RWPE1 (cell line): ENCODE results near the gene ACYP2.

Experiments used
- CTCF ChIA-PET: fragments of 350-600 bp; sonication (Branson Sonifier 250); formaldehyde crosslinking; extraction: SDS; loops from one replicate; lab custom pipeline; 2021; lab: Yijun Ruan, JAX
- POLR2A ChIA-PET: fragments of 400-600 bp; formaldehyde crosslinking; extraction: SDS; loops from one replicate; lab custom pipeline; 2020; ENCODE audit warnings: antibody characterized with exemption; ENCODE audit not compliant: low non-redundant PET; lab: Yijun Ruan, JAX
- DNase-seq: peaks from one replicate; pipeline ENCODE4 v3.0.0; 2012; ENCODE audit warnings: low spot score
- H3K27ac ChIP-seq: fragments of 450-650 bp; 2 replicates; pipeline ENCODE4 v1.5.1; 2017
- TF ChIP-seq, protein P1 (sequence below): fragments of 450-650 bp; conservative IDR thresholded peaks from 2 replicates; pipeline ENCODE4 v1.5.1; 2017; ENCODE audit warnings: low read depth, mild to moderate bottlenecking

The ACYP2 gene

DNA sequence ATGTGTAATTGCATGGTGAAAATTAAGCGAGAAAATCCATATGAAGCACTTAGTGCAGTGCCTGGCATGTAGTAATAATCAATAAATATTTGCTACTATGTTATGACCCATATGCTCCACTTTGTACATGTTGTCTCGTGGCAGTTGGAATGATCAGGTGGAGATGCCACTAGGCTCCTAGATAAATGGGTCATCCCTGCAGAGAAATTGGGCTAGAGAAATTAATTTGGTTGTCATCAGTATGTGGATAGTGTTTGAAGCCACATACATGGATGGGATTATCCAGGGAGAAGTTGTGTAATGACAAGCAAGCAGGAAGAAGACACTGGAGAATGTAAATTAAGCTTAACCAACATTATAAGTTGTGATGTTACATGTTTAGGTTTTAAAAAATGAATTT lies 33.0 kb downstream of the ACYP2 start:
- CTCF ChIA-PET = no interaction called here
- no peak for DNase-seq
- H3K27ac ChIP-seq = no peak overlapping the region
- TF ChIP-seq, protein P1, sequence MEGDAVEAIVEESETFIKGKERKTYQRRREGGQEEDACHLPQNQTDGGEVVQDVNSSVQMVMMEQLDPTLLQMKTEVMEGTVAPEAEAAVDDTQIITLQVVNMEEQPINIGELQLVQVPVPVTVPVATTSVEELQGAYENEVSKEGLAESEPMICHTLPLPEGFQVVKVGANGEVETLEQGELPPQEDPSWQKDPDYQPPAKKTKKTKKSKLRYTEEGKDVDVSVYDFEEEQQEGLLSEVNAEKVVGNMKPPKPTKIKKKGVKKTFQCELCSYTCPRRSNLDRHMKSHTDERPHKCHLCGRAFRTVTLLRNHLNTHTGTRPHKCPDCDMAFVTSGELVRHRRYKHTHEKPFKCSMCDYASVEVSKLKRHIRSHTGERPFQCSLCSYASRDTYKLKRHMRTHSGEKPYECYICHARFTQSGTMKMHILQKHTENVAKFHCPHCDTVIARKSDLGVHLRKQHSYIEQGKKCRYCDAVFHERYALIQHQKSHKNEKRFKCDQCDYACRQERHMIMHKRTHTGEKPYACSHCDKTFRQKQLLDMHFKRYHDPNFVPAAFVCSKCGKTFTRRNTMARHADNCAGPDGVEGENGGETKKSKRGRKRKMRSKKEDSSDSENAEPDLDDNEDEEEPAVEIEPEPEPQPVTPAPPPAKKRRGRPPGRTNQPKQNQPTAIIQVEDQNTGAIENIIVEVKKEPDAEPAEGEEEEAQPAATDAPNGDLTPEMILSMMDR = no peak
- POLR2A ChIA-PET = no interaction called here

DNA sequence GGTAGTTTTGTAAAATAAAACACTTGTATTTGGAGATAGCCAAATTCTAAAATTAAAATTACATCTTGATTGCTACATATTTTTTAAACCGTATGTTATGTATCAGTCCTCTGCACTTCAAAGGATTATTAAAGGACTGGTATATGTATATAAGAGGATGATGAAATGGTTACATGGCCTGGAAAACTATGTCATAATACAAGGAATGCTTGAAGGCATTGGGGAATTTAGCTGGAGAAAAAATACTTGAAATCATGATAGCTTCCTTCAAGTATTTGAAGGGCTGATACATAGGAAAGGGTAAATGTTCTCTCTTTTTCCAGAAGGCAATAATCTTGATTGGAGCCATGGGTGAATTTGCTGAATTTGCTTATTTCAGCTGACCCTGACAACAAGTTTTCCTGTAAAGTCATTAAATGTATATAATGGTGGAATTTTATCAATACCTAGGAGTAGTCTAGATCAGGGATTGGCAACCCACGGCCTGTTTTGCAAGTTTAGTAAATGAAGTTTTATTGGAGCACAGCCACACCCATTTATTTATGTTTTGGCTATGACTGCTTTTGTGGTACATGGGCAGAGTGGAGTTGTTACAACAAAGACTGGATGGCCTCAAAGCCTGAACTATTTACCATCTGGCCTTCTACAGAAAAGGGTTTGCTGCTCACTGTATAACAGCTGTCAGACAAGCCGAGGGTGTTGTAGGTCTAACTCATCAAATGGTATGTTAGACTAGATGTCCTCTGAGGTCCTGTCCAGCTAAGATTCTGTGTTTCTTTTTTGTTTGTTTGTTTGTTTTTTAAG lies 34.4 kb downstream of the ACYP2 start:
- TF ChIP-seq, protein P1 = no peak
- DNase-seq = no peak
- CTCF ChIA-PET = no interaction called here
- POLR2A ChIA-PET = no interaction called here
- H3K27ac ChIP-seq = no peak overlapping the region

DNA sequence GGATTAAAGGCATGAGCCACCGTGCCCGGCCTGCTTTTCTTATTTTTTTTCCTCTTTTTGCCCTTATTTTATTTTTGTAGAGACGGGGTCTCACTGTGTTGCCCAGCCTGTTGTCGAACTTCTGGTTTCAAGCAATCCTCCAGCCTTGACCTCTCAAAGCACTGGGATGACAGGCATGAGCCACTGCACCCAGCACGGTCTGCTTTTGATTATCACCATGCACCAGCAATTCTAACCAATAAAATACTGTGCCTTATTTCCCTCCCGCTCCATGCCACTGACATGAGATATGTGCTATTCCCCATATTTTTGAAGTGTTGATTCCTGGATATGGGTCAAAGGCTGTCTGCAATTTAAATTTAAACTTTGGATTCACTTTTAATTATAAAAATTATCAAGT lies 42.9 kb downstream of the ACYP2 start:
- no peak overlapping the region for H3K27ac ChIP-seq
- ChIA-PET POLR2A (no interaction called here), CTCF (interaction anchor here (0.7 to 1.0 kb wide), 2 partner anchors 51 to 55 kb away, joined by 3 to 4 read pairs; no protein-coding TSS in a partner anchor)
- DNase-seq = no peak
- TF ChIP-seq, protein P1 = no peak

DNA sequence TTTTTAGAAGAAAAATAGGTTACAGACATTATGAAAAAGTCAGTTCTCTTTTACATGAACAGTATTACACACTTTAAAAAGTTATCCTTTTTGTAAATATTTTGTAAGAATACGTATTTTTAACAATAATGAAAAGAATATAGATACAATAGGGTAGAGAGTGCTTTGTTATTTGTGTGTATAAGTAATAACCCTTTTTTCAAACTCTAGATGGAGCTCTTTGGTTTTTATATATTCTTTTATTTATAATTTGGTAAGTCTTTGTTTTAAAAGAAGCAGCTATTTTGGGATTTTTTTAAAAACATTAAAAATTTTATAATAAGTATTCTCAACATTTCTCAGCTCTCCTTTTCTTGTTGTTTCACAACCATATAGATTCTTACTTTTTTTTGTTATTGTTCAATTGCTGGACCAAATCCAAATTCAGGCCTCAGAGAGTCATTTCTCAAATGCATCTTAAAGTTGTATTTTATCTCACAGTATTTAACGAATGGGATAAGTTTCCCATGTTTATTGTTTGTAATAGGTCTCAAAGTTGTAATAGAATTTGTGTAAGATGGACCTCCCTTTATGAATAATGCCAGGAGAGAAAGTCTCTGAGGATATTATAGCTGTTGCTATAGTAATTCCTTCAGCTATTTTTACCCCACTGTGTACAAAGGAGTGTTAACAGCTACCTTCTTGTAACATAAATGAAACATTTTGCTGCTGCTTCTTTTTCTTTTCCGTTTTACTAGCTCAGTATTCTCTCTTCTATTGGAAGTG lies 46.4 kb downstream of the ACYP2 start:
- POLR2A ChIA-PET = no interaction called here
- no peak for DNase-seq
- no peak overlapping the region for H3K27ac ChIP-seq
- TF ChIP-seq, protein P1 = no peak; the same call in 1 of the 2 replicates
- CTCF ChIA-PET = interaction anchor here (0.6 to 0.8 kb wide), 4 partner anchors 15 to 162 kb away, joined by 3 read pairs; no protein-coding TSS in a partner anchor

DNA sequence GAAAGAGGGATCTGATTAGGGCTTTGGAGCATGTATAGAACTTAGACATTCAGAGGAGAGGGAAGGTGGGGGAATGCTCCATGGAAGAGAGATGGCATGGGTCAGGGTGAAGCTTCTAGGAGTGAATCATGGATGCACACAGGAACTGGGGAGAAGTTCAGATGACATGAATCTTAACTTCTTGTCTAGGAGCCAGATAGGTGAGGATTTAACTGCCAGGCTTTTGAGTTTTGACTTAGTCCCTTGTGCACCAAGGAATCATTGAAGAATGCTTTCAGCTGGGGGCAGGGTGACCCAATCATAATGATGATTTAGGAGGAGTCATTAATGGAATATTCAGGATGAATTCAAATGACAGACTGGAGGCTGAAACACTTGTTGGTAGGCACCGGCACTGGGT lies 48.7 kb downstream of the ACYP2 start:
- TF ChIP-seq, protein P1 = no peak
- CTCF ChIA-PET = no interaction called here
- POLR2A ChIA-PET = no interaction called here
- no peak overlapping the region for H3K27ac ChIP-seq
- DNase-seq = no peak

DNA sequence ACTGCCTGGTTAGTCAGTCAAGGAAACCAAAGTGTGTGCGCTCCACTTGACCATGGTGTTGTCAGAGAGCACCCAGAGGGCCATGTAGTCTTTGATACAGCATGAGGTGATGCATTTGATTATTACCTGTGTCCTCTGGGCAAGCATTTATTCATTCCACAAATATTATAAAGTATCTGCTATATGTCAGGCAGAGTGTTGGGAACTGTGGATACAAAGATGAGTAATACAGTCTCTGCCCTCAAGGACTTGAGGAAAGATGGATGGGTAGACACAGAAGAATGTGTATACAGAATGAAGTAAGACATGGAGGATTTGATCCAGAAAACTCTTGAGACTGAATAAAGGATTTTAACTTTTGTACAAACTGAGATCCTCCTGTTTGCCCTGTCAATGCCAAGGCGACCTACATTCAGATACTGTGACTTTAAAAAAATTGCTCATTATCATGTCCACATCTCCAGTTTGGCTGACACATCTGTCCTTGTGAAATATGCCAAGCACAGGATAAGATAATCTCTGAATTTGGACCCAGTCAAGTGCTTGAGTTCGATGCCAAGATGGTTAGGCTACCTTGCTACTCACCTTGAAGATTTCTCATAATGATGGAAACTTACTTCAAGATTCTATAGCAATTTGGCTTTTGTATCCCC lies 50.8 kb downstream of the ACYP2 start:
- DNase-seq = no peak
- H3K27ac ChIP-seq = no peak overlapping the region
- ChIA-PET CTCF (interaction anchor here (0.7 kb wide), 1 partner anchor 16 kb away, joined by 3 read pairs; no protein-coding TSS in a partner anchor), POLR2A (no interaction called here)
- TF ChIP-seq, protein P1 = no peak
